K562 (cell line): ENCODE results near the gene TBP. TPM values are rescaled to one million over a fixed set of nuclear protein-coding genes. Genes with fewer than 3 reads are reported as not detected.

ENCODE experiments used
- ATAC-seq: fragments of 200-7000 bp; cut with Tn5 transposase; 3 replicates; pipeline ENCODE4 v1.9.1; 2020; ENCODE audit warnings: moderate library complexity
- BruUV-seq: library from RNA; stranded (reverse); fragments of 400-500 nt; replicated peaks from 2 replicates; lab custom pipeline; 2021; lab: Mats Ljungman, UMichigan
- CTCF ChIA-PET: fragments of 300-600 bp; formaldehyde crosslinking; extraction: SDS; loops from one replicate; lab custom pipeline; 2021; ENCODE audit warnings: low intra/inter-chr PET ratio; lab: Yijun Ruan, JAX
- POLR2A ChIA-PET: fragments of 300-600, 350-650 bp; sonication (Branson Sonifier 250); formaldehyde crosslinking; extraction: SDS; loops from one replicate; lab custom pipeline; 2021; ENCODE audit warnings: antibody characterized with exemption, inconsistent platforms; lab: Yijun Ruan, JAX
- DNase-seq, 4 experiments: peaks; one replicate each; pipeline versions ENCODE4 v3.0.0 to v3.0.0-alpha.2; 2011 to 2018; ENCODE audit warnings: low spot score in 3 of 4, mixed read lengths in 3 of 4; ENCODE audit errors: extremely low read depth in 1 of 4
- FAIRE-seq: peaks from 2 replicates; lab custom pipeline; 2011; peaks lifted over from hg19 to GRCh38; lab: Jason Lieb, UNC
- H2AFZ ChIP-seq: 2 replicates; pipeline ENCODE4 v1.6.0; 2011; ENCODE audit warnings: low read depth, low read length, control low read depth, inconsistent platforms
- H3K27ac ChIP-seq: fragments of 200-600 bp; 3 replicates; pipeline ENCODE4 v1.8.0; 2011; ENCODE audit warnings: low read depth, mild to moderate bottlenecking, control low read depth, inconsistent platforms, low read length, moderate library complexity, mixed read lengths; ENCODE audit errors: extremely low read depth
- H3K27me3 ChIP-seq, 2 experiments: fragments of 300-600 bp in 1 of 2; 2 replicates in 1 of 2; 3 replicates in 1 of 2; pipeline versions ENCODE4 v1.6.0 to v1.8.0; 2011; ENCODE audit warnings: inconsistent platforms in 2 of 2, low read length in 2 of 2, mild to moderate bottlenecking in 1 of 2, mixed read lengths in 1 of 2, moderate library complexity in 1 of 2; ENCODE audit not compliant: control insufficient read depth in 2 of 2, insufficient read depth in 2 of 2
- H3K36me3 ChIP-seq: fragments of 300-600 bp; 3 replicates; pipeline ENCODE4 v1.8.0; 2011; ENCODE audit warnings: mild to moderate bottlenecking, low read length, inconsistent platforms; ENCODE audit not compliant: control insufficient read depth, insufficient read depth
- H3K4me1 ChIP-seq, 2 experiments: fragments of 200-600 bp in 1 of 2; replicated peaks in 1 of 2; 2 replicates in 1 of 2; 3 replicates in 1 of 2; pipeline versions ENCODE4 v1.5.1 to v1.8.0; 2011; ENCODE audit warnings: inconsistent platforms in 2 of 2, low read length in 2 of 2, mild to moderate bottlenecking in 1 of 2, mixed read lengths in 1 of 2, moderate library complexity in 1 of 2; ENCODE audit not compliant: control insufficient read depth in 2 of 2, insufficient read depth in 2 of 2
- H3K4me2 ChIP-seq: 2 replicates; pipeline ENCODE4 v1.6.1; 2011; ENCODE audit warnings: low read length, control low read depth, inconsistent platforms, mixed read lengths; ENCODE audit not compliant: insufficient read depth
- H3K4me3 ChIP-seq: fragments of 200-600 bp; sonication (generic), shearing (Covaris generic); 2 replicates; pipeline ENCODE4 v1.5.1; 2016; ENCODE audit warnings: control low read depth, inconsistent platforms
- H3K79me2 ChIP-seq: fragments of 200-600 bp; 3 replicates; pipeline ENCODE4 v1.8.0; 2011; ENCODE audit warnings: low read length, inconsistent platforms; ENCODE audit not compliant: control insufficient read depth, insufficient read depth
- H3K9ac ChIP-seq, 2 experiments: 2 replicates each; pipeline versions ENCODE4 v1.6.0 to v1.6.1; 2011; ENCODE audit warnings: low read depth in 2 of 2, low read length in 2 of 2, control low read depth in 1 of 2, inconsistent platforms in 1 of 2, mild to moderate bottlenecking in 1 of 2, mixed read lengths in 1 of 2; ENCODE audit not compliant: insufficient read depth in 1 of 2
- H3K9me1 ChIP-seq: one replicate; pipeline ENCODE4 v1.6.0; 2011; ENCODE audit warnings: inconsistent platforms, mild to moderate bottlenecking, low read length, moderate library complexity; ENCODE audit not compliant: control insufficient read depth, insufficient read depth
- H3K9me3 ChIP-seq: replicated peaks from 2 replicates; pipeline ENCODE4 v1.5.1; 2011; ENCODE audit warnings: low read depth, low read length, inconsistent platforms; ENCODE audit not compliant: control insufficient read depth, insufficient read depth
- H4K20me1 ChIP-seq: replicated peaks from 2 replicates; pipeline ENCODE4 v1.6.1; 2011; ENCODE audit warnings: low read length, inconsistent platforms, mixed read lengths; ENCODE audit not compliant: control insufficient read depth, insufficient read depth
- BCL6 ChIP-seq: fragments of 250-450 bp; sonication (Bioruptor Pico); IDR thresholded peaks from 2 replicates; pipeline ENCODE4 v1.4.0; 2020
- CBFA2T3 ChIP-seq: fragments of 450-650 bp; IDR thresholded peaks from 2 replicates; pipeline ENCODE4 v1.6.1; 2017
- E2F3 ChIP-seq: fragments of 250-450 bp; sonication (Bioruptor Pico); IDR thresholded peaks from 2 replicates; pipeline ENCODE4 v1.4.0; 2020; ENCODE audit warnings: mild to moderate bottlenecking
- FOXJ2 ChIP-seq: fragments of 200-800 bp; sonication (Bioruptor generic); IDR thresholded peaks from 2 replicates; pipeline ENCODE4 v1.6.1; 2016; ENCODE audit warnings: missing genetic modification characterization, missing compliant biosample characterization
- GATA2 ChIP-seq: sonication (generic); formaldehyde crosslinking; IDR thresholded peaks from 2 replicates; pipeline ENCODE4 v1.4.0; 2020; ENCODE audit warnings: mild to moderate bottlenecking, missing genetic modification reagents
- HDAC2 ChIP-seq: fragments of 450-650 bp; IDR thresholded peaks from 2 replicates; pipeline ENCODE4 v1.6.1; 2016; ENCODE audit warnings: mild to moderate bottlenecking
- KDM1A ChIP-seq, 2 experiments: fragments of 450-650 bp; IDR thresholded peaks; 2 replicates each; pipeline ENCODE4 v1.6.1; 2016; ENCODE audit warnings: mild to moderate bottlenecking in 2 of 2
- LCOR ChIP-seq: sonication (generic); formaldehyde crosslinking; IDR thresholded peaks from 2 replicates; pipeline ENCODE4 v1.8.0; 2022; ENCODE audit warnings: mild to moderate bottlenecking, missing genetic modification reagents
- MCM5 ChIP-seq: fragments of 450-650 bp; IDR thresholded peaks from 2 replicates; pipeline ENCODE4 v1.6.1; 2016; ENCODE audit warnings: low read depth
- POLR2A ChIP-seq: fragments of 450-650 bp; conservative IDR thresholded peaks from 2 replicates; pipeline ENCODE4 v1.6.1; 2016
- SPI1 ChIP-seq: IDR thresholded peaks from 2 replicates; pipeline ENCODE4 v1.6.1; 2011; ENCODE audit warnings: low read depth, low read length, control low read depth, borderline replicate concordance
- SRSF3 ChIP-seq: fragments of 200-400 bp; formaldehyde crosslinking; IDR thresholded peaks from 2 replicates; pipeline ENCODE4 v1.6.1; 2016; ENCODE audit warnings: mild to moderate bottlenecking, low read length, moderate library complexity; ENCODE audit not compliant: insufficient read depth
- STAG1 ChIP-seq: sonication (generic); formaldehyde crosslinking; IDR thresholded peaks from 2 replicates; pipeline ENCODE4 v1.5.0; 2020; ENCODE audit warnings: missing genetic modification reagents, borderline replicate concordance
- U2AF2 ChIP-seq: fragments of 200-400 bp; formaldehyde crosslinking; optimal IDR thresholded peaks from 2 replicates; pipeline ENCODE3; 2017; ENCODE audit warnings: low read depth, mild to moderate bottlenecking, low read length
- ZNF133 ChIP-seq: fragments of 250-450 bp; sonication (Bioruptor Pico); IDR thresholded peaks from 2 replicates; pipeline ENCODE4 v1.4.0; 2020; ENCODE audit warnings: mild to moderate bottlenecking
- ZNF184 ChIP-seq: sonication (generic); formaldehyde crosslinking; IDR thresholded peaks from 2 replicates; pipeline ENCODE4 v1.5.0; 2020; ENCODE audit warnings: missing genetic modification reagents
- ZNF253 ChIP-seq: fragments of 250-450 bp; sonication (Bioruptor Pico); conservative IDR thresholded peaks from 2 replicates; pipeline ENCODE4 v1.6.1; 2021; ENCODE audit warnings: mild to moderate bottlenecking
- ZNF3 ChIP-seq: fragments of 250-450 bp; sonication (Bioruptor Pico); IDR thresholded peaks from 2 replicates; pipeline ENCODE4 v1.5.0; 2021; ENCODE audit warnings: mild to moderate bottlenecking, moderate library complexity
- ZNF696 ChIP-seq: fragments of 250-450 bp; sonication (Bioruptor Pico); conservative IDR thresholded peaks from 2 replicates; pipeline ENCODE4 v1.4.0; 2020; ENCODE audit warnings: mild to moderate bottlenecking, moderate library complexity
- WGBS: fragments of 100-300 bp; shearing (Covaris generic); methylation state at CpG from one replicate; pipeline ENCODE4 v1.1.6; 2016; ENCODE audit warnings: low coverage, mixed read lengths; ENCODE audit not compliant: insufficient coverage; ENCODE audit errors: missing lambda C conversion rate; 5-methylcytosine and 5-hydroxymethylcytosine counted together
- in situ Hi-C: fragments of 300-500 bp; cut with MboI; formaldehyde crosslinking; loops from 4 replicates; pipeline ENCODE4 v1.15.0; 2018; ENCODE audit warnings: inconsistent platforms, mixed read lengths
- intact Hi-C: fragments of 100-400 bp; cut with micrococcal nuclease; formaldehyde crosslinking; loops from 2 replicates; pipeline ENCODE4 v1.14.2; 2022
- polyA plus RNA-seq, 8 experiments: library from polyadenylated mRNA; depleted of rRNA in 4 of 8; stranded (reverse) in 5 of 8; unstranded in 3 of 8; fragments of >200 nt; fragmentation: Nextera tagmentation in 2 of 8; fragmentation: Illumina TruSeq in 1 of 8; extraction: Ambion mirVana in 2 of 8; extraction: Trizol in 1 of 8; gene quantifications; 2 replicates each; pipeline versions ENCODE4 v1.2.1 to v1.2.3, GENCODE V29; 2011 to 2014; ENCODE audit warnings: inconsistent platforms in 1 of 8, missing spikeins in 1 of 8
- total RNA-seq, 7 experiments: library from RNA; depleted of rRNA in 6 of 7; stranded (reverse); fragments of >200 nt in 6 of 7; fragmentation: Illumina TruSeq in 2 of 7; extraction: Trizol in 2 of 7; gene quantifications; 2 replicates each; pipeline versions ENCODE4 v1.2.1 to v1.2.3, GENCODE V29; 2011 to 2021; ENCODE audit warnings: low replicate concordance in 1 of 7
- TF ChIP-seq, protein P1 (sequence below): fragments of 450-650 bp; IDR thresholded peaks from 2 replicates; pipeline ENCODE4 v1.7.0; 2016; ENCODE audit warnings: borderline replicate concordance
- TF ChIP-seq, protein P2 (sequence below): fragments of 450-650 bp; conservative IDR thresholded peaks from 2 replicates; pipeline ENCODE4 v1.6.1; 2016; ENCODE audit warnings: missing genetic modification characterization, low read depth, mild to moderate bottlenecking, missing compliant biosample characterization, moderate library complexity
- TF ChIP-seq, protein P3 (sequence below), 2 experiments: IDR thresholded peaks; 2 replicates each; pipeline ENCODE4 v1.6.1; 2011; ENCODE audit warnings: borderline replicate concordance in 1 of 2, control low read depth in 1 of 2, low read depth in 1 of 2, low read length in 1 of 2, mild to moderate bottlenecking in 1 of 2, mixed read lengths in 1 of 2, moderate library complexity in 1 of 2; ENCODE audit not compliant: insufficient read depth in 1 of 2, insufficient read length in 1 of 2, poor library complexity in 1 of 2, severe bottlenecking in 1 of 2; ENCODE audit errors: extremely low read depth in 1 of 2

TBP gene
- total and polyA plus RNA-seq, 9 of the 15 experiments (the other 6 are each of a cell fraction or from before 2014, with no cell fraction given) = 28.5 to 86.1 (median 39.5) TPM

DNA sequence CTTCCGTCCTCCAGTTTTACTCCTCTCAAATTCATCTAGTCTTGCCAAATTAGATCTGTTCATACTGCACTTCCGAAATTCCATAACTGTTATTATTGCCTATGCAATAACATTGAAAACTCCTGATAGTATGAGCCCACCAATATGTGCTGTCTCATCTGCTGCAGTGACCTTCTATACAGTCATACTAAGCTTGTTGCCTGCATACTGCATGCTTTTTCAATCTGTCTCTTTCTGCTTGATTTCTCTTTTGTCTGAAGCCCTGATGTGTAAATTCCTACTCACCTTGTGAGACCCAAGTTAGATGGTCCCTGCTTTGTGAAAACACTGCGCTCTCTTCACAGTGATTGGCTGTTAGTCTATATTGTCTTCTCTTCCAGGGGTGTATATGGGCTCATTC, 1.1 kb downstream of the TBP start (continued):
- TF ChIP-seq, protein P1, sequence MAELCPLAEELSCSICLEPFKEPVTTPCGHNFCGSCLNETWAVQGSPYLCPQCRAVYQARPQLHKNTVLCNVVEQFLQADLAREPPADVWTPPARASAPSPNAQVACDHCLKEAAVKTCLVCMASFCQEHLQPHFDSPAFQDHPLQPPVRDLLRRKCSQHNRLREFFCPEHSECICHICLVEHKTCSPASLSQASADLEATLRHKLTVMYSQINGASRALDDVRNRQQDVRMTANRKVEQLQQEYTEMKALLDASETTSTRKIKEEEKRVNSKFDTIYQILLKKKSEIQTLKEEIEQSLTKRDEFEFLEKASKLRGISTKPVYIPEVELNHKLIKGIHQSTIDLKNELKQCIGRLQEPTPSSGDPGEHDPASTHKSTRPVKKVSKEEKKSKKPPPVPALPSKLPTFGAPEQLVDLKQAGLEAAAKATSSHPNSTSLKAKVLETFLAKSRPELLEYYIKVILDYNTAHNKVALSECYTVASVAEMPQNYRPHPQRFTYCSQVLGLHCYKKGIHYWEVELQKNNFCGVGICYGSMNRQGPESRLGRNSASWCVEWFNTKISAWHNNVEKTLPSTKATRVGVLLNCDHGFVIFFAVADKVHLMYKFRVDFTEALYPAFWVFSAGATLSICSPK = no peak
- TF ChIP-seq FOXJ2 = no peak
- no peak for TF ChIP-seq ZNF133
- no peak for TF ChIP-seq SPI1
- no peak for TF ChIP-seq CBFA2T3
- TF ChIP-seq BCL6 (CRISPR knock-in tag) = no peak
- TF ChIP-seq GATA2 (CRISPR knock-in tag) = no peak
- TF ChIP-seq ZNF253 (CRISPR knock-in tag) = no peak
- no peak for TF ChIP-seq E2F3 (CRISPR knock-in tag)
- TF ChIP-seq KDM1A (IDR thresholded peaks at IDR 0.05) = 0 out of 4 replicates have a peak, but pooled peaks of 1 of the 2 experiments have one; percentile 12
- no peak for TF ChIP-seq STAG1 (CRISPR knock-in tag)
- no peak for TF ChIP-seq MCM5
- no peak for TF ChIP-seq LCOR (CRISPR knock-in tag)
- TF ChIP-seq, all 486 proteins: peak for 9

DNA sequence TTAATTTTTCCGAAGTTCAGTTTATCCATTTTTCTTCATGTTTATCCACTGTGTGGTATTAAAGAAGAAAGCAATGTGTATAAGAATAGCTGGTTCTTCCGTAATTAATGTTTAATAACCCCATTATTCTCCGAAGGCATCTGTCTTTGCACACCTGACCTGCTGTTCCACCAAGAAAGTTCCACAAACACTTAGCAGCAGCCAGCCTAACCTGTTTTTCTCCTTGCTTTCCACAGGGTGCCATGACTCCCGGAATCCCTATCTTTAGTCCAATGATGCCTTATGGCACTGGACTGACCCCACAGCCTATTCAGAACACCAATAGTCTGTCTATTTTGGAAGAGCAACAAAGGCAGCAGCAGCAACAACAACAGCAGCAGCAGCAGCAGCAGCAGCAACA, 7.4 kb downstream of the TBP start:
- H3K4me3 ChIP-seq = no peak overlapping the region
- intact Hi-C loops (no loop called here), in situ Hi-C loops (no loop called here)
- no peaks in the 10 kb centered on the region for H3K27me3 ChIP-seq
- H3K9me3 ChIP-seq = no peaks in the 10 kb centered on the region
- no peak overlapping the region for H3K4me2 ChIP-seq
- H3K36me3 ChIP-seq = peaks cover 89% of the 10 kb centered on the region
- H3K27ac ChIP-seq = no peak overlapping the region
- no peak overlapping the region for H2AFZ ChIP-seq
- CTCF ChIA-PET = no interaction called here
- BruUV-seq = no TSS peak
- H3K4me1 ChIP-seq = 0 out of 5 replicates have a peak, but pooled peaks cover 0 to 3% of the 10 kb centered on the region in 2 experiments
- no peak for ATAC-seq
- FAIRE-seq = no peak
- 86% methylated on average over 4 of the region's 4 CpGs for WGBS
- POLR2A ChIA-PET = interaction anchor here (0.8 to 2.2 kb wide), 2 partner anchors 10 to 16 kb away, joined by 3 to 6 read pairs; no protein-coding TSS in a partner anchor
- no peak for DNase-seq
- peaks cover 28% of the 10 kb centered on the region for H3K79me2 ChIP-seq
- no peaks in the 10 kb centered on the region for H4K20me1 ChIP-seq
- no peak overlapping the region for H3K9ac ChIP-seq
- no peaks in the 10 kb centered on the region for H3K9me1 ChIP-seq
- TF ChIP-seq ZNF696 (CRISPR knock-in tag) (no peak), U2AF2 (no peak), POLR2A (no peak), ZNF3 (CRISPR knock-in tag) (no peak), HDAC2 (no peak), SRSF3 (no peak), ZNF184 (CRISPR knock-in tag) (no peak)
- TF ChIP-seq, protein P2, sequence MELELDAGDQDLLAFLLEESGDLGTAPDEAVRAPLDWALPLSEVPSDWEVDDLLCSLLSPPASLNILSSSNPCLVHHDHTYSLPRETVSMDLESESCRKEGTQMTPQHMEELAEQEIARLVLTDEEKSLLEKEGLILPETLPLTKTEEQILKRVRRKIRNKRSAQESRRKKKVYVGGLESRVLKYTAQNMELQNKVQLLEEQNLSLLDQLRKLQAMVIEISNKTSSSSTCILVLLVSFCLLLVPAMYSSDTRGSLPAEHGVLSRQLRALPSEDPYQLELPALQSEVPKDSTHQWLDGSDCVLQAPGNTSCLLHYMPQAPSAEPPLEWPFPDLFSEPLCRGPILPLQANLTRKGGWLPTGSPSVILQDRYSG (tag) = no peak
- TF ChIP-seq, protein P3, sequence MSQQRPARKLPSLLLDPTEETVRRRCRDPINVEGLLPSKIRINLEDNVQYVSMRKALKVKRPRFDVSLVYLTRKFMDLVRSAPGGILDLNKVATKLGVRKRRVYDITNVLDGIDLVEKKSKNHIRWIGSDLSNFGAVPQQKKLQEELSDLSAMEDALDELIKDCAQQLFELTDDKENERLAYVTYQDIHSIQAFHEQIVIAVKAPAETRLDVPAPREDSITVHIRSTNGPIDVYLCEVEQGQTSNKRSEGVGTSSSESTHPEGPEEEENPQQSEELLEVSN (IDR thresholded peaks at IDR 0.05; ENCODE audit: borderline replicate concordance in 1 of 2, extremely low read depth in 1 of 2, insufficient read depth in 1 of 2, insufficient read length in 1 of 2, low read depth in 1 of 2, low read length in 1 of 2, poor library complexity in 1 of 2, severe bottlenecking in 1 of 2) = no peak
